IPS-15b (cell line): ENCODE measurements around the gene MCM5.

Experiments used
- H3K27me3 ChIP-seq: one replicate; pipeline ENCODE4 v1.6.1; 2013; ENCODE audit warnings: low read length; ENCODE audit not compliant: control insufficient read depth, insufficient read depth
- H3K36me3 ChIP-seq: one replicate; pipeline ENCODE4 v1.6.1; 2013; ENCODE audit warnings: low read length; ENCODE audit not compliant: control insufficient read depth, insufficient read depth
- H3K4me1 ChIP-seq: one replicate; pipeline ENCODE4 v1.6.1; 2013; ENCODE audit warnings: mild to moderate bottlenecking, low read length; ENCODE audit not compliant: control insufficient read depth, insufficient read depth
- H3K4me3 ChIP-seq: one replicate; pipeline ENCODE4 v1.5.1; 2013; ENCODE audit warnings: low read depth, low read length
- H3K9ac ChIP-seq: one replicate; pipeline ENCODE4 v1.6.1; 2013; ENCODE audit warnings: low read depth, mild to moderate bottlenecking, low read length
- H3K9me3 ChIP-seq: one replicate; pipeline ENCODE4 v1.6.1; 2013; ENCODE audit warnings: mild to moderate bottlenecking, low read length; ENCODE audit not compliant: control insufficient read depth, insufficient read depth

The MCM5 gene

DNA sequence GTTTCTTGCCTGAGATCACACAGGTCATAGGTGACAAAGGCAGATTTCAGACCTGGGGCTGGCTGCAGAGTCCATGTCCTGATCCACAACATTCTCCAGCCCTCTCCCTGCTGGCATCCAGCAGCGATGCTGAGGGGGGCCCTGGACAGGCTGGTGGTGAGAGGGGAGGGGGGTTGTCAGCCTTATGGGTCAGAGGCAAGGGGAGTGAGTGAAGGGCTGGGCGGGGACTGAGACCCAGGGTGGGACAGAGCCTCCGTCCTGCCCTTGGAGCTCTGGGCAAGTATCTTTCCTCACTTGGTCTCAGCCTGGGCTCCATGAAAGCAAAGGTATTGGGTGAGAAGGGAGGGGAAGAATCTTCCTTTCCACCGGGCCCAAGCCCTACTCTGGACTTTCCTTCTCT lies 74.0 kb downstream of the MCM5 start:
- Histone ChIP-seq H3K9ac (no peak overlapping the region), H3K36me3 (no peaks in the 10 kb centered on the region), H3K27me3 (no peaks in the 10 kb centered on the region), H3K4me3 (no peak overlapping the region), H3K9me3 (no peaks in the 10 kb centered on the region), H3K4me1 (no peaks in the 10 kb centered on the region)
